Astrocyte (in vitro differentiated cells and primary cell): ENCODE data around the gene IL1RAPL2.

ENCODE experiments used
- CTCF ChIP-seq: IDR thresholded peaks from 2 replicates; pipeline ENCODE4 v1.5.1; 2011; ENCODE audit warnings: low read depth, mild to moderate bottlenecking, inconsistent platforms, low read length, moderate library complexity; ENCODE audit not compliant: insufficient read depth
- EZH2 ChIP-seq: IDR thresholded peaks from 2 replicates; pipeline ENCODE4 v1.6.1; 2012; ENCODE audit warnings: mild to moderate bottlenecking, low read length, inconsistent platforms; ENCODE audit not compliant: insufficient read depth

DNA sequence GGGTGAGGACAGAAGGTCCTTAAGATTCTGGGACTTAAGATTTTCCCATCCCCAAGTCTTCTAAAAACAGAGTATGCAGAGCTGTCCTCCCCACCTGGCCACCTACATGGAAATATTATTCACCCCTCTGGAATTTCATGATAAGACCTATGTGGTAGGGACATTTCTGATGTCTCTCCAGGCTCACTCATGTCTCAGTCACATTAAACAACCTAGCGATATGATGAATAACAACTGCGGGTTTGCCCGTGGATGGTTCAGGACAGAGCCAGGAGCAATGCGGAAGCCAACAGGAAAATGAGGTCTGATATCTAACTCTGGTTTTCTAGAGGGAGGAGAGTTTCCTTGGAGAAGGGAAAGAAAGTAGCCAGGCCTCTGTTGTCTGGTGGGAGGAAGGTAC, 607.1 kb downstream of the IL1RAPL2 start:
- TF ChIP-seq CTCF = no peak
- TF ChIP-seq EZH2 = no peak
